ENCODE results near the gene IKZF2. TPM values are rescaled to one million over a fixed set of nuclear protein-coding genes. Genes with fewer than 3 reads are reported as not detected.

IKZF2 gene
- total RNA-seq, 1 experiment from 2014 or later, result 3.0 TPM

DNA sequence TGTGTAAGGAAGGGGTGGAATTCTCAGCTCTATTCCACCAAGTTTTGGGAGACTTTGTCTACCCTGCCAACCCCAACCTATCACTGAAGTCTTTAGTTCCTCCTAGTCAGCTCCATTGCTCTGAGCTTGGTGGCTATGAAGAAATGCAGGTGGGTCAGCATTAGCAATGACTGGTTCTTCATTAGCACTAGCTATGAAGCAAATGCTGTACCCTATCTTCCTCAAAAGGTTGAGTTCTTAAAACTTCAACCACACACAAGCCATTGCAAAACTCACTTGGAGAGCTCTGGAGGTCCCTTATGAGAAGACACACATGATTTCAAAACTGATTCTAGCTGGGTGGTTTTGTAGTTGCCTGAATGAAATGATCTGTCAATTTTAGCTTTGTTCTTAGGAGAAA lies 193.8 kb downstream of the IKZF2 start:
- no peak overlapping the region for H3K27ac Mint-ChIP-seq
- Histone ChIP-seq H3K4me1 (ENCODE audit: insufficient read depth, low read length) (peaks cover 8% of the 10 kb centered on the region; the same call in 1 of the 2 replicates), H2BK15ac (ENCODE audit: low read depth, low read length) (no peak overlapping the region)

More for the DNA sequence above, 193.8 kb downstream of the IKZF2 start:
- Histone ChIP-seq H3K9ac (ENCODE audit: extremely low read depth, insufficient read length, low read length) (no peak overlapping the region), H2AFZ (ENCODE audit: low read length) (no peak overlapping the region), H4K8ac (replicated peaks; ENCODE audit: insufficient read length, low read depth, low read length) (no peak overlapping the region), H3K79me2 (ENCODE audit: insufficient read depth, low read length) (no peaks in the 10 kb centered on the region), H3K9me3 (ENCODE audit: control insufficient read depth, low read depth, low read length) (no peaks in the 10 kb centered on the region), H3K27me3 (ENCODE audit: insufficient read depth, low read length) (0 out of 2 replicates have a peak, but pooled peaks cover 2% of the 10 kb centered on the region), H4K20me1 (ENCODE audit: control insufficient read depth, insufficient read depth, insufficient read length) (no peaks in the 10 kb centered on the region), H4K91ac (ENCODE audit: insufficient read length, low read depth, low read length) (no peak overlapping the region), H3K23ac (ENCODE audit: insufficient read length, low read depth, low read length) (no peak overlapping the region), H3K23me2 (ENCODE audit: insufficient read length, low read depth, low read length, poor library complexity, severe bottlenecking) (no peaks in the 10 kb centered on the region), H3K56ac (ENCODE audit: insufficient read length, low read depth, low read length) (no peak overlapping the region), H2BK20ac (ENCODE audit: low read depth, low read length, poor library complexity, severe bottlenecking) (no peak overlapping the region), H2BK12ac (ENCODE audit: insufficient read length, low read depth, low read length) (no peak overlapping the region), H3K4ac (ENCODE audit: low read depth, low read length) (no peak overlapping the region), H3K18ac (ENCODE audit: insufficient read length, low read depth, low read length) (no peak overlapping the region), H3K79me1 (ENCODE audit: insufficient read depth, low read depth, low read length, poor library complexity, severe bottlenecking) (no peaks in the 10 kb centered on the region), H2BK120ac (ENCODE audit: low read depth, low read length, poor library complexity, severe bottlenecking) (no peak overlapping the region), H2BK5ac (ENCODE audit: insufficient read length, low read length) (no peak overlapping the region), H2AK5ac (ENCODE audit: insufficient read length, low read length) (no peak overlapping the region), H4K5ac (ENCODE audit: insufficient read length, low read depth, low read length) (no peak overlapping the region), H3T11ph (ENCODE audit: low read length) (no peak overlapping the region), H3K4me2 (ENCODE audit: insufficient read depth, insufficient read length, low read length) (no peak overlapping the region), H3K14ac (ENCODE audit: insufficient read depth, low read length) (no peak overlapping the region), H3K27ac (ENCODE audit: insufficient read length, low read depth, low read length) (no peak overlapping the region)
- no peaks in the 10 kb centered on the region; the same call in 1 of the 2 replicates for H3K27me3 Mint-ChIP-seq (ENCODE audit: low read depth)
- H3K36me3 Mint-ChIP-seq (ENCODE audit: insufficient read depth in 1 of 3, low read depth in 3 of 3), result no peaks in the 10 kb centered on the region
- no peak overlapping the region for H3K4me3 Mint-ChIP-seq
- H3K4me1 Mint-ChIP-seq, result peaks cover 5 to 13% of the 10 kb centered on the region in 2 experiments
- DNase-seq, result no peak
- TF ChIP-seq, protein P1, sequence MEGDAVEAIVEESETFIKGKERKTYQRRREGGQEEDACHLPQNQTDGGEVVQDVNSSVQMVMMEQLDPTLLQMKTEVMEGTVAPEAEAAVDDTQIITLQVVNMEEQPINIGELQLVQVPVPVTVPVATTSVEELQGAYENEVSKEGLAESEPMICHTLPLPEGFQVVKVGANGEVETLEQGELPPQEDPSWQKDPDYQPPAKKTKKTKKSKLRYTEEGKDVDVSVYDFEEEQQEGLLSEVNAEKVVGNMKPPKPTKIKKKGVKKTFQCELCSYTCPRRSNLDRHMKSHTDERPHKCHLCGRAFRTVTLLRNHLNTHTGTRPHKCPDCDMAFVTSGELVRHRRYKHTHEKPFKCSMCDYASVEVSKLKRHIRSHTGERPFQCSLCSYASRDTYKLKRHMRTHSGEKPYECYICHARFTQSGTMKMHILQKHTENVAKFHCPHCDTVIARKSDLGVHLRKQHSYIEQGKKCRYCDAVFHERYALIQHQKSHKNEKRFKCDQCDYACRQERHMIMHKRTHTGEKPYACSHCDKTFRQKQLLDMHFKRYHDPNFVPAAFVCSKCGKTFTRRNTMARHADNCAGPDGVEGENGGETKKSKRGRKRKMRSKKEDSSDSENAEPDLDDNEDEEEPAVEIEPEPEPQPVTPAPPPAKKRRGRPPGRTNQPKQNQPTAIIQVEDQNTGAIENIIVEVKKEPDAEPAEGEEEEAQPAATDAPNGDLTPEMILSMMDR (conservative IDR thresholded peaks at IDR 0.05), result no peak
- H3K9me3 Mint-ChIP-seq, result no peaks in the 10 kb centered on the region
